Stimulated activated CD4-positive, alpha-beta T cell treated with anti-CD3 and anti-CD28 coated beads, Interleukin-1b, Interleukin-23, amount 100 ng/mL, for 4 hours (primary cell): ENCODE results near the gene RRH.
"Not testable (repeated sequence)": the region's sequence is repeated elsewhere in the genome, so short reads cannot be mapped to it uniquely, and the experiment has no call there.

ENCODE experiments used
- DNase-seq, 2 donors: peaks; one replicate each; pipeline ENCODE4 v3.0.0-alpha.2; 2020; ENCODE audit warnings: low read depth in 2 of 2

RRH gene

GRCh38 chr4:109827672-109828071 is at the start of gene RRH:
Gene RRH, plus strand, starts transcription at chr4:109827972. Its CDS starts 56 bp downstream, at chr4:109828028.
- no peak for DNase-seq

- not testable (repeated sequence) for DNase-seq
These were observed 45.7 kb upstream of the RRH start for GRCh38 chr4:109782092-109782491.

GRCh38 chr4:109786846-109787245 is 40.9 kb upstream of the RRH start:
- no peak for DNase-seq

DNA sequence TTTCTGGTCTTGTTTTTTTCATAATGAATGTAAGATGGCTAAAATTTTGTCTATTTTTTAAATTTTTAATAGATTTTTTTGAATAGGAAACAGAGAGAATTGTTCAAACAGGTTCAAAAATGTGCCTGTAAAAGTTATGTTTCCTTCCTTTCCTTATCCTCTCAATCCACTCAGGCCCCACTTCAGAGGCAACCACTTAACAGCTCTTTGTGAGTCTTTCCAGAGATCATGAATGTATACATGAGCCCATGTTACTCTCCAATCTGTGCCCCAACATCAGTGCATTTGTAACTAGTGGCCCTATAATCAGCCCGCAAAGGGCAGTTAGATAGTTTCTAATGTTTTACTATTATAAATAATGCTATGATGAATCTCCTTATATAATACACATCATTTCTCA is 40.0 kb upstream of the RRH start:
- DNase-seq = no peak

DNA sequence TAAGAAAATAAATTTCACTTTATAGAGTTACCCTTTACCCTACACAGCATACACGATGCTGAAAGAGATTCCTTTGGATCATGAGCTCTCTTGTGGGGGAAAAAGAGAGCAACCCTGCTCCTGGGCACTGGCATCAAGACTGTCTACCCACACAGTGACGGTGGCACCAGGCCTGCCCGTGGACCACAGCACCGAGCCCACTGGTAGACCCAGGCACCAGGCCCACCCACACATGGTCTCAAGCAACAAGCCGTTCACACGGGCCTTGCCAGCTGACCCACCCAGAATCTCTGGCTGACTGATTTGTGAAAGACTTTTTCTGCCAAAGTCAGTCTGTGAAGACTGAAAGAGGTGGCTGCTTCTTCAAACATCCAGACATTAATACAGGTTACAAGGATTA is 32.7 kb upstream of the RRH start:
- no peak for DNase-seq

GRCh38 chr4:109798866-109799265 is 28.9 kb upstream of the RRH start:
- no peak for DNase-seq

DNA sequence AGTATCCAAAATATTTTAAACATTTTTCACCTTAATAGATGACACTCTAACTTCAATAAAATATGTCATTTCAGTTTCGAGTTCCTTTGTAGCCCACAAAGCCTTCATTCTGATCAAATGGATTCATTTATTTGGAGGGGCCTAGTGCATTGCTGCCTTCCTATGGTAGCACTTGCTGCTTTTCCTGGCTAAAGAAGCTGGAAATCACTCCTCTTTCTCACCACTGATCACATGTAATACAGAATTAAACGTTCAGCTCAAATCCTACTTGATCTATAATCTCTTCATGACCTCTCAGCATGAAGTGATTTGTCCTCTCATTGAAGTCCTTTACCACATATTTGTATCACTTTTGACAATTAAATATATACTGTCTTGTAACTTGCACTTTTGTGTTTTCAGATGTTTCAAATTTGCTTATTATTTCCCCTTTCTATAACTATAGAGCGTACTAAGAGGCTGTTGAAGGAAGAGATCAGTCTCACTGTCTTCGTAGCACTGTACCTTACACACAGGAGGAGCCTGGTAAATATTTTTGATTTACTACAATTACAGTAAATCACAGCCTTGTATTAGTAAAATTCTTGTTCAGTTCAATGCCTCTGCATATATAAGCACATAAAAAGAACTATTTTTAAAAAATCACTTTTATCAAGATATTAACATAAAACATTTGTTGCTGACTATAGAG is 26.5 kb upstream of the RRH start:
- no peak for DNase-seq

GRCh38 chr4:109801895-109802319 is 25.9 kb upstream of the RRH start, which contains the start of gene CFI:
Gene CFI, minus strand, starts transcription at chr4:109801999. Its CDS starts 28 bp downstream, at chr4:109801971.
- no peak for DNase-seq

GRCh38 chr4:109803924-109804571 is 23.7 kb upstream of the RRH start:
- no peak for DNase-seq

DNA sequence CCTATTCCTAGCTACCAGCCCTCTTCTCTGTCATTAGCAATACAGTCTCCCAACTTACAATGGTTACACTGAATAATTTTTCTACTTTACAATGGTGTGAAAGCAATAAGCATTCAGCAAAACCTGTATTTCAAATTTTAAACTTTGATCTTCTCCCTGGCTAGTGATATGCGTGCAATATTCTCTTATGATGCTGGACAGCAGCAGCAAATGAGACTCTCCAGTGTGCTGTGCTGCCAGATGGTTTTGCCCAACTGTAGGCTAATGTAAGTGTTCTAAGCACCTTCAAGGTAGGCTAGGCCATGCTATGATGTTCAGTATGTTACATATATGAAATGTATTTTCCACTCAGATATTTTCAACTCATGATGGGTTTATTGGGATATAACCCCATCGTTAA is 18.1 kb upstream of the RRH start:
- no peak for DNase-seq

DNA sequence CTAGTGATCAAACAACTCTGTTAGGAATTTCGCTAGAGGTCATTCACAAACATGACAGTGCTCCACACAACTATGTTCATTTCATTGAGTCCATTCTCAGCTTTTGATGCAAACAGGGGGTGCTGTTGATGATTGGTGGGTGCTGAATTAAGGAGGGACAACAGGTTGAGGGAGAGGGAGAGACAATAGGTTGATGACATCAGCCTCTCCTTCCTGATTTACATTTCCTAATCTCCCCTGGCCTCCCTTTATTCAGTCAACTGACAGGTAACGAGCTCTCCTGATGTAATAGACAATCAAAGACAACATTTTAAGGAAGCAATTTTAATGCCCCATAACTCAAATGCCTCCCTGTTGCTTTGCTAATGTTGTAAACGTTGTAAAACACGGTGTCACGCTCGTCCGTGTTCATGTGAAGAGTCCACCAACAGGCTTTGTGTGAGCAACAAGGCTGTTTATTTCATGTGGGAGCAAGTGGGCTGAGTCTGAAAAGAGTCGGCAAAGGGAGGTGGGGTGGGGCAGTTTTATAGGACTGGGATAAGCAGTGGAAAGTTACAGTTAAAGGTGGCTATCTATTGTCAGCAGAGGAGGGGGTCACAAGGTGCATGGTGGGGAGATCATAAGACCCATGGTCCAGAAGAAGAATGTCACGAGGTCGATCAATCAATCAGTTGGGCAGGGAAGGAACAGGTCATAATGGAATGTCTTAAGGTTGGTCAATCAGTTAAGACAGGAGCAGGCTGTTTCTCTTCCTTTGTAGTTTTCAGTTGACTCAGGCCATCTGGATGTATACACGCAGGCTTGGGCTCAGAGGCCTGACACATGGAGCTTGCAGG is 17.0 kb upstream of the RRH start:
- no peak for DNase-seq

DNA sequence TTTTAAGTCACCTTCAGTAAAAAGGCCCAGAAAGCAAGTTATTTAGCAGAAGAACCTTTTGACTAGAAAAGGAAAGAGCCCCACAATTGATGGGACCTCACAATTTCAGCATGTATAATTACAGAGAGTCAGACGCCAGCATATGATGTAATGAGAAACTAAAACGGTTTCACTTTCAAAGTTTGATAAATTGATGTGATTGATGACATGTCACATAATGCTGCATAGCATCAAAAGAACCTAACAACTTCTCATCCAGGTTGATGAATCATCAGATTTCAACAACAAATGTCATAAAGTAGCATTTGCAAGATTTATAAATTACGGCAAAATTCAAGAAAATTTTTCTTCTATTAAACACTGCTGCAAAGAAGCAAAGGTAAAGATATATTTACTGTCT is 16.1 kb upstream of the RRH start:
- DNase-seq = no peak

DNA sequence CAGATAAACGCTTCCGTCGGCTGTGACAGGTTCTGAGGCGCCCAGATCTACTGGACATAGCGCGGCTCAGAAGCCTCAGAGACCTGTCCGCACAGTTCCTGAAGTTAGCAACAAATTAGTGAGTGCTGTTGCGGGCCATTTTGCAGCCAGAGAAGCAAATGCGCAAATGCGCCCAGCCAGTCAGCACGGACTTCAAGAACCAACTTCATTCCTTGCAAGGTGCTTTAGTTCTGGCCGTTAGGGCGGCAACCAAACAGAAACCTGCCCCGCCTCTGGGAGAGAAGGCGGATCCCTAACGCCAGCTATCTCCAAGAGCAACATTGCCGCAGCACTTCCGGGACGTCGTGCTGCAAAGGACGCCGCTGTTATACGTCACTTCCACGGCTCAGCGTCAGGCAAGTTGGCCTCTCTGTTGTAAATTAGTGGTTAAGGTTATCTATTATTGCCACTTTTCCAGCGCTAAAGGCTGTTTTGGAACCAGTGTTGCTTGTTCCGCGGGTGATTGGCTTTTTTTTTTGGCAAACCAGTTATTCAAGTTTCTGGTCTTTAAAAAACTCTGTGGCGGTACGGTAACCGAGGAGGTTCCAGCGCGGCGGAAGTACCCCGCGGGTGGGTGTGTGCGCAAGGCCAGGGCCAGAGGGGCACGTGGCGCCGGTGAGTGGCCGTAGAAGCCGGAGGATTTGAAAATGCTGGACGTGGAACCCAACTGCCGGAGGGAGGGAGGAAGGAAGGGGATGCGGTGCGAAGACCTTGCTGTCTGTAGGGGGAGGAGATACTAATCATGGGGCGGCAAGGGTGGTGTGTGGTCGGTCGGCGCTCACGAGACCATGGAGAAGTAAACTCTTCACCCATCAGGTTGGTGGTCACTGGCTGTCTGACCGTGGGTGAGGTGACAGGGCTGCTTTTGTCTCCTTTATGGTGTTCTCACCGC is 12.4 kb upstream of the RRH start, which contains the start of gene GAR1:
Gene GAR1, plus strand, starts transcription at position 612 of the 931 bp plus-strand sequence. CDS start 403 bp downstream, outside the sequence.
- peak; percentile 70 to 77 for DNase-seq

- DNase-seq = peak; percentile 36 to 43
These were observed 11.7 kb upstream of the RRH start for GRCh38 chr4:109816082-109816442.

DNA sequence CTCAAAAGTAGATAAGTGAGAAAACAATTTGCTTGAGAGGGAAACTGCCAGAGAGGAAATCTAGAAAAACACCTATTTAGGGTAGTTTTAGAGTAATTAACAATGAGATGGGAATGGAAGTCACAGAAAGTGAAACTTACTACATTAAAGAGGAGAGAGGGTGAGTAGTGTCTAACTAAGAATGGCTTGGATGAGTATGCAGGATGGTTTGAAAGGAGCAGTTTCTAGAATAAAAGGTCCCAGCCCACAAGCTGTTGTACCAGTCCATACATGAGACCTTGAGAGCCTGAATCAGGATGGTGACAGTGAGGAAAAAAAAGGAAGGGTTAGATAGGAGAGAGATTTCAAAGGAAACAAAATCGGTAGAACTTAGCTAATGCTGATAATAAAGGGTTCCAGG is 10.9 kb upstream of the RRH start:
- no peak for DNase-seq

DNA sequence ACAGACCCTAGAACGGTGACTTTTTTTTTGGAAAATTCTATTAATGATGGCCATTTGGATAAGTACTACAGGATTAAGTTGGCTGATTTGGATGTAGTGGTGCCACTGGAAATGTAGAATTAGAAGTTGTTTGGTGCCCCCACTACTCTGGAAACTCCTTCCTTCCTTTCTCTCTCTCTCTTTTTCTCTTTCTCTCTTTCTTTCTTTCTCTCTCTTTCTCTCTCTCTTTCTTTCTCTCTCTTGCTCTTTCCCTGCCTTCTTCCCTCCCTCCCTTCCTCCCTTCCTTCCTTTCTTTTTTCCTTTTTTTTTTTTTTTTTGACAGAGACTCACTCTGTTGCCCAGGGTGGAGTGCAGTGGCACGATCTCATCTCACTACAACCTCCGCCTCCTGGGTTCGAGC is 9.5 kb upstream of the RRH start:
- no peak for DNase-seq

DNA sequence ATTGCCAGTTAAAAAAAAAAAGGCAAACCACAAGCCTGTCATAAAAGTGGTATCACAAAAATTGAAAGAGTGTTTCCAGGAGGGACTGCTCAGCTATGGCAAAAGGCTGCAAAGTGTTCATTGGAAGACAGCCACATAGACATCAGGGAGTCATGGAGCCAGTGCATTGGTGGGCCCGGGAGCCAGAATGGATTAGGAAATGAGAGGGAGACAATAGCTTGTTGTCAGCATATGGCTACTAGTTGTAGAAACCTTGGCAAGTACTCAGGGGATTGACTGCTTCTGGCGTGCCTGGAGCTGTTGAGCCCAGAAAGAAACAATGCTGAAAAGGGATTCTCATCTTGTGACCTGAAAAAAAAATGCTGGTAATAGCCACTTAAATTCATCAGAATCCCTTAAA is 7.2 kb upstream of the RRH start:
- no peak for DNase-seq

DNA sequence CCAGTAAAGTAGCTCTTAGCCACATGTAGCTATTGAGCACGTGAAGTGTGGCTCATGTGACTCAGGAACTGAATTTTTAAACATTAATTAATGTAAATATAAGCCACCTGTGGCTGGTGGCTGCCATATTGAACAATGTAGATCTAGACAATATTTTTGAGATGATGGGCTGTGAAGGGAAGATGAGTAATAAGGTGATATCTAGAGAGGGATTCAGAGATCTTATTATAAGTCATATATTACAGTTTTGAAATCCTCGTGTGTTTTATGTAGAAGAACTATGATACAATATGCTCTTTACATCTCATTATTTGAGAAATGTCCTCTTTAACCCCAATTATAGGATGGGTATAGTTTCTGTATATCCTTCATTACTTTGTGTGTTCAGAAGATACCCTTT is 6.6 kb upstream of the RRH start:
- DNase-seq = no peak

DNA sequence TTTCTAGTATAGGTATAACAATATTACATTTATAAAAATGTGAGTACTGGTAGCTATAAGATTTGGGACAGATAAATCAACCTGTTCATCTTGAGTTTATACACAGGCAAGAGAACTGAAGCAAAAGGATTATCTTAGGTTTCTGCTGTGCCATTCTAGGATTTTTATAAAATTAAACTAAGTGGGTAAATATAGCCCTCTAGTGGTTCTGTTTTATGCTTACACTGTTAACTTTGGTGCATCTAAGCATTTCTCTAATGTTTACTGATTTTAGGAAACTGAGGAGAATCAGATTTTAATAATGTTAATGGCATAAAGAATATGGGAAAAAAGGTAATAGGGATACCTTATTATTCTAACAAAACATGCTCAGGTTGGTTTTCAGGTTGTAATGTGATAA is 1.1 kb upstream of the RRH start:
- DNase-seq = no peak

DNA sequence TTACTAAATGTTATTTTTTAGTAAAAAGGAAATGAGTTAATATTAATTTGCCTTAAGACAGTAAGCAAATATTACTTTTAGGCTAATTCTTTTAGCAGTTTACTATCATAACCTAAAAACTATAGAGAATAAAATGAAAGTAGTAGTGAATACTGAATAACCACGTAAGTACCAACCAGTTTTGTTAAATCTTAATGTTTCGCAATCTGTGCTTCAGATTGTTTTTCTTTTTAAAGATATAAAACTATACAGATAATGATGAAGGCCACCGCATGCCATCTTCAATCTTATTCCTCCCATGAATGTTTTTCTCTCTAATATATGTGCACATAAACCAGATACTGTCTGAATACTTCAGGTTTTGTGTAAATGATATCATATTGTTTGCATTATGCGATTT is 6.0 kb downstream of the RRH start:
- DNase-seq = no peak

DNA sequence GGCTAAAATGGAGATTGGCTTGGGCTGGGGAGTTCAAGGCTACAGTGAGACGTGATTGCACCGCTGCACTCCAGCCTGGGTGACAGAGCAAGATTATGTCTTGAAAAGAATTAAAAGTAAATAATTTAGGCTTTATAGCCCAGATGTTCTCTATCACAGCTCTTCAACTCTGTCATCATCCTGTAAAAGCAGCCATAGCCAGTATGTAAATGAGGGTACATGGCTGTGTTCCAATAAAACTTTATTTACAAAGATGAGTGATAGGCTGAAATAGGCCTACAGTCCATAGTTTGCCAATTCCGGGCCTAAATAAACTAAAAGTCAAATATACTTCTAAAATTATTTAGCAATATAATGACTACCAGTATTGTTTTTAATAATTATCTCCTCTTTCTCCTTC is 9.2 kb downstream of the RRH start:
- no peak for DNase-seq
